ENCODE measurements around the gene CYP46A1. TPM values are rescaled to one million over a fixed set of nuclear protein-coding genes. Genes with fewer than 3 reads are reported as not detected.

Gene CYP46A1
- polyA plus RNA-seq, 2 of the 4 experiments (the other 2 are of a cell fraction) = 0.06 to 0.13 TPM

GRCh38 chr14:99683619-99684409, at the start of gene CYP46A1 (continued):
- TF ChIP-seq REST (IDR thresholded peaks at IDR 0.05) (no peak; the same call in 1 of the 2 replicates), POLR2A (IDR thresholded peaks at IDR 0.05; ENCODE audit: low read length) (peak; percentile 41), ZNF302 (CRISPR knock-in tag; IDR thresholded peaks at IDR 0.05) (no peak), CBX8 (IDR thresholded peaks at IDR 0.05) (no peak), FOXS1 (CRISPR knock-in tag; IDR thresholded peaks at IDR 0.05) (no peak), KDM5A (IDR thresholded peaks at IDR 0.05) (peak; percentile 72), RAD21 (conservative IDR thresholded peaks at IDR 0.05 in 1 of 2, IDR thresholded peaks at IDR 0.05 in 1 of 2) (no peak), HOXA7 (CRISPR knock-in tag; IDR thresholded peaks at IDR 0.05) (no peak), MAZ (IDR thresholded peaks at IDR 0.05; ENCODE audit: borderline replicate concordance, low read depth, low read length) (no peak)

- no peak for TF ChIP-seq CBX8 (IDR thresholded peaks at IDR 0.05)
- TF ChIP-seq CBX2 (IDR thresholded peaks at IDR 0.05; ENCODE audit: borderline replicate concordance, low read depth) = no peak
- TF ChIP-seq BCL3 (IDR thresholded peaks at IDR 0.05) = no peak
- TF ChIP-seq USF2 (IDR thresholded peaks at IDR 0.05) = no peak
- Histone ChIP-seq H3K4me2 (no peak overlapping the region), H3K27ac (no peak overlapping the region), H3K4me3 (no peak overlapping the region), H3K9me3 (no peaks in the 10 kb centered on the region), H3K4me1 (no peaks in the 10 kb centered on the region)
- no peak for DNase-seq (ENCODE audit: low read depth in 1 of 2, low spot score in 1 of 2)
- no peak for ATAC-seq
- 92% methylated on average over 10 of the region's 10 CpGs for WGBS (ENCODE audit: missing lambda C conversion rate)
- POLR2A ChIA-PET = no interaction called here
- no peak for FAIRE-seq
- CTCF ChIA-PET = interaction anchor here (1.7 to 9.1 kb wide), 3 partner anchors 72 to 117 kb away, joined by 7 to 105 read pairs (median 10); no protein-coding TSS in a partner anchor
These were observed 49.7 kb upstream of the CYP46A1 start for GRCh38 chr14:99634443-99634842.

GRCh38 chr14:99635116-99635515, 49.0 kb upstream of the CYP46A1 start:
- FAIRE-seq = no peak
- POLR2A ChIA-PET = no interaction called here
- no peak for TF ChIP-seq E2F6 (IDR thresholded peaks at IDR 0.05; ENCODE audit: borderline replicate concordance, low read depth)
- no peak for TF ChIP-seq HEYL (CRISPR knock-in tag; IDR thresholded peaks at IDR 0.05)
- TF ChIP-seq ZSCAN20 (CRISPR knock-in tag; IDR thresholded peaks at IDR 0.05) = no peak
- no peak for TF ChIP-seq TP53 (CRISPR knock-in tag; IDR thresholded peaks at IDR 0.05)
- no peak for TF ChIP-seq RNF2 (IDR thresholded peaks at IDR 0.05; ENCODE audit: borderline replicate concordance, low read depth)
- TF ChIP-seq ESRRA (IDR thresholded peaks at IDR 0.05; ENCODE audit: borderline replicate concordance, low read length) = no peak
- no peak for TF ChIP-seq POLR2AphosphoS2 (conservative IDR thresholded peaks at IDR 0.05; ENCODE audit: low read length)

More at GRCh38 chr14:99635116-99635515, 49.0 kb upstream of the CYP46A1 start:
- 77% methylated on average over 8 of the region's 8 CpGs for WGBS (ENCODE audit: missing lambda C conversion rate)
- Histone ChIP-seq H3K27ac (no peak overlapping the region), H3K4me2 (no peak overlapping the region), H3K4me3 (no peak overlapping the region), H3K9me3 (no peaks in the 10 kb centered on the region), H3K4me1 (no peaks in the 10 kb centered on the region)
- CTCF ChIA-PET = interaction anchor here (1.3 kb wide), 1 partner anchor 52 kb away, joined by 3 read pairs; no protein-coding TSS in a partner anchor
- ATAC-seq = no peak
- no peak for DNase-seq (ENCODE audit: low read depth in 1 of 2, low spot score in 1 of 2)
